Coronary artery (tissue), 2 donors: ENCODE data around the gene SLC15A1.

Experiments used
- DNase-seq: peaks from one replicate; pipeline ENCODE4 v3.0.0-alpha.2; 2017; ENCODE audit warnings: low spot score
- H3K27ac ChIP-seq, 2 donors: fragments of 200-600 bp; sonication (generic); one replicate each; pipeline ENCODE4 v1.5.1; 2016 to 2019
- H3K4me3 ChIP-seq: fragments of 200-600 bp; sonication (generic); 2 replicates; pipeline ENCODE4 v1.5.1; 2016; ENCODE audit warnings: mild to moderate bottlenecking, moderate library complexity
- CTCF ChIP-seq: fragments of 200-600 bp; sonication (generic); IDR thresholded peaks from one replicate; pipeline ENCODE4 v1.5.1; 2019; ENCODE audit warnings: antibody characterized with exemption

Gene SLC15A1

GRCh38 chr13:98664924-98665637, 87.4 kb downstream of the SLC15A1 start:
- H3K27ac ChIP-seq, result no peak overlapping the region
- DNase-seq, result no peak
- H3K4me3 ChIP-seq, result no peak overlapping the region
- TF ChIP-seq CTCF, result no peak

GRCh38 chr13:98664510-98664909, 88.0 kb downstream of the SLC15A1 start:
- no peak for TF ChIP-seq CTCF
- DNase-seq, result no peak
- Histone ChIP-seq H3K4me3 (no peak overlapping the region), H3K27ac (no peak overlapping the region)

DNA sequence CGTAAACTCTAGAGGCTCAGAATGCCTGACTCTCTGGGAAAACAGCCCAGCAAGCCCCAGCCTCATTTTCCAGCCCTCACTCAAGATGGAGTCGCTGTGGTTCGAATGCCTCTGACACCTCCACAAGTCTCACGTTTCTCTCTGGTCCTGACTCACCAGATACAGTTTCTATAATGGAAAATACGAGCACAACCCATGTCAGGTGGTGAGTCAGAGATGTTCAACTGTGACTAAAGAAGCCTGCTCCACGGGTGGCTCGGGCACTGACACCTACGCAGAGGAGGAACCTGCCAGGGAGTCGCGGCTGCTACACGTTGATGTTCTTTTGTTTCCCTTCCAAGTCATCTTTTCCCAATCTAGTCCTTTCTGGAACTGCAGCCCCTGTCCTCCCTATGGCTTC, 88.4 kb downstream of the SLC15A1 start:
- H3K27ac ChIP-seq, result no peak overlapping the region
- no peak overlapping the region for H3K4me3 ChIP-seq
- no peak for DNase-seq
- no peak for TF ChIP-seq CTCF

DNA sequence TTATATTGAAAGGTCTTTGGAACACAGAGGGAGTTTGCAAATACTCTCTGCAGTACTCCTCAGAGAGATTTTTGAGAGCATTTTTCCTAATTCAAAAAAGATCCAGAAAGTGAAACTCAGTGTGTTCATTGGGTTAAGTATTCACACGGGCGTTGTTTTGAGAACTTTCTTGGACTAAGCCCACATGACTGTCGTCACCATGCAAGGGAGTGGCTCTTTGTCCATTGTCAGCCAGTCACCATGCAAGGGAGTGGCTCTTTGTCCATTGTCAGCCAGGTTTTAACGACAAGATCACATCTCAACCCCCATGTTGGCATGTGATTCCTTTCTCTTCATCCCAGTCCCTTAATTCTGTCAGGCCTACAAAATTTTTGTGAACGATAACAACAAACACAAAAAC, 94.3 kb downstream of the SLC15A1 start:
- Histone ChIP-seq H3K4me3 (no peak overlapping the region), H3K27ac (peak overlapping the region in 1 of 2 donors; percentile 2)
- no peak for DNase-seq
- TF ChIP-seq CTCF, result no peak

DNA sequence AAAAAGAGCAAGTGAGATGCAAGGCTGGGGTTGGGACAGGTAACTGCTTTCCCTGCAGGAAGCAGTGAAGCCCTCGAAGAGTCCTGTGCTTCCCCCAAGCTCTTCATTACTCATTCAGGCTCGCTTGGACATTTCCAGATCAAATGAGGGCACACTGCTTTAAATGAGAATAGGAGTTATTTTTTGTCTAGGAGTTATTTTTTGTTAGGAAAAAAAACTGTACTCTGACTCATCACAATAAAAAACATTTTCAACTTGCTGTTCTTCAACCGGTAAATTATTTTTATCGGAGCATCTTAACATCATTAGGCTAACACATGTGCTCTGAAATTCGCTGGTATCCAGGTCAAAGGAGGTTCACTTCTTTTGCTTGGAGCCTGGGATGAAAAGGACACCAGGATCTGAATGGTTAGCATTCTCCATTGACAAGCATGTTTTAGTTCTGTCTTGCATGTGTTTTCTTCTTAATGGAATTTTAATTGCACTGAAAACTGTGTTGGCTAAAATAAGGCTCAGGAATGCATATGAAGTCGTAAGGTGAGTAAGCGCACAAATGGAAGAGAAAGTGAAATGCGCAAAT, 94.9 kb downstream of the SLC15A1 start:
- TF ChIP-seq CTCF, result no peak
- no peak overlapping the region for H3K4me3 ChIP-seq
- peak overlapping the region in 1 of 2 donors; percentile 2 for H3K27ac ChIP-seq
- no peak for DNase-seq

- no peak for DNase-seq
- Histone ChIP-seq H3K4me3 (no peak overlapping the region), H3K27ac (no peak overlapping the region)
- TF ChIP-seq CTCF, result no peak
Observed at GRCh38 chr13:98656223-98656622, 96.2 kb downstream of the SLC15A1 start.

DNA sequence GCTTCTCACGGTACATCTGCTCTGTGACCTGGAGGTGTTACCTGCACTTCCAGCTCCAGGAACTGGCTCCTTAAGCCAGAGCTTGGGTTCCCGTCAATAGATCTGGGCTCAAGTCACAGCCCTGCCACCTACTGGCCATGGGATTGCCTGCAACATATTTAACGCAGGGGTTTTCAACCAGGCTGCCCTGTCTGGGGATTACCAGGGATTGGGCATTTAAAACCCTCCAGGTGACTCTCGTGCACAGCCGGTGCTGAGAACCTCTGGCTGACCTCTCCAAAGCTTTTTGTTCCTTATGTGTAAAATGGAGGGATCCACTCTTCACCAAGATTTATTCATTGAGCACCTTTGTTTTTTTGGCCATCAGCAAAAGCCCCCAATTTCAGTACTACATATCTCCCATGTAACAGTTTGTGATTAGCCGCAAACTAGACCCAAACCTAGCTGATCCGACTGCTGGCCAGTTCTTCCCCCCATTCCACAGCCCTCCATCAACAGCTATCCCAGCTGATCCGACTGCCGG, 98.9 kb downstream of the SLC15A1 start:
- no peak for DNase-seq
- peak; percentile 83 for TF ChIP-seq CTCF
- Histone ChIP-seq H3K27ac (no peak overlapping the region), H3K4me3 (peak overlapping the region; percentile 17)
